ENCODE results near the gene RCHY1. TPM values are rescaled to one million over a fixed set of nuclear protein-coding genes. Genes with fewer than 3 reads are reported as not detected.
"Not testable (repeated sequence)": the region's sequence is repeated elsewhere in the genome, so short reads cannot be mapped to it uniquely, and the experiment has no call there.

Gene RCHY1
- total RNA-seq, 1 experiment from 2014 or later = 38.3 TPM

- BruUV-seq (replicated peaks); H3K4me3 Mint-ChIP-seq (ENCODE audit: unreplicated experiment); H3K27ac Mint-ChIP-seq (ENCODE audit: low read depth, unreplicated experiment); H3K4me1 Mint-ChIP-seq (ENCODE audit: insufficient read depth, unreplicated experiment); DNase-seq (ENCODE audit: unreplicated experiment); H3K27me3 Mint-ChIP-seq (ENCODE audit: insufficient read depth, unreplicated experiment); intact Hi-C loops (cut with micrococcal nuclease): not testable (repeated sequence)
- POLR2A ChIA-PET = interaction anchor here (0.9 to 2.0 kb wide), 3 partner anchors 11 to 195 kb away, joined by 3 to 10 read pairs (median 4); partner anchors contain the start of genes RCHY1 and THAP6
- Mint-ChIP-seq H3K36me3 (ENCODE audit: insufficient read depth, unreplicated experiment) (peaks cover 52% of the 10 kb centered on the region), H3K9me3 (ENCODE audit: unreplicated experiment) (peaks cover 15% of the 10 kb centered on the region)
- CTCF ChIA-PET = interaction anchor here (0.7 kb wide), 1 partner anchor 601 kb away, joined by 3 read pairs; no protein-coding TSS in a partner anchor
These were observed 17.4 kb upstream of the RCHY1 start for GRCh38 chr4:75531536-75532143.

- BruUV-seq (replicated peaks) = no TSS peak
- peaks cover 15% of the 10 kb centered on the region for H3K9me3 Mint-ChIP-seq (ENCODE audit: unreplicated experiment)
- no peaks in the 10 kb centered on the region for H3K27me3 Mint-ChIP-seq (ENCODE audit: insufficient read depth, unreplicated experiment)
- ChIA-PET POLR2A (interaction anchor here (1.2 to 2.0 kb wide), 2 partner anchors 16 to 196 kb away, joined by 3 to 10 read pairs; partner anchors contain the start of genes RCHY1 and THAP6), CTCF (interaction anchor here (0.6 to 0.7 kb wide), 2 partner anchors 600 to 735 kb away, joined by 3 read pairs; no protein-coding TSS in a partner anchor)
- H3K4me3 Mint-ChIP-seq (ENCODE audit: unreplicated experiment) = no peak overlapping the region
- H3K4me1 Mint-ChIP-seq (ENCODE audit: insufficient read depth, unreplicated experiment) = no peaks in the 10 kb centered on the region
- peaks cover 54% of the 10 kb centered on the region for H3K36me3 Mint-ChIP-seq (ENCODE audit: insufficient read depth, unreplicated experiment)
- no peak for DNase-seq (ENCODE audit: unreplicated experiment)
- no peak for TF ChIP-seq CTCF (IDR thresholded peaks at IDR 0.05; ENCODE audit: unreplicated experiment)
- intact Hi-C loops (cut with micrococcal nuclease) = no loop called here
- H3K27ac Mint-ChIP-seq (ENCODE audit: low read depth, unreplicated experiment) = no peak overlapping the region
These were observed 16.5 kb upstream of the RCHY1 start for GRCh38 chr4:75530556-75531322.

GRCh38 chr4:75527482-75527881 lies 13.3 kb upstream of the RCHY1 start:
- Mint-ChIP-seq H3K9me3 (ENCODE audit: unreplicated experiment) (peaks cover 8% of the 10 kb centered on the region), H3K4me1 (ENCODE audit: insufficient read depth, unreplicated experiment) (no peaks in the 10 kb centered on the region), H3K4me3 (ENCODE audit: unreplicated experiment) (no peak overlapping the region), H3K36me3 (ENCODE audit: insufficient read depth, unreplicated experiment) (peaks cover 72% of the 10 kb centered on the region), H3K27ac (ENCODE audit: low read depth, unreplicated experiment) (no peak overlapping the region), H3K27me3 (ENCODE audit: insufficient read depth, unreplicated experiment) (no peaks in the 10 kb centered on the region)
- no peak for DNase-seq (ENCODE audit: unreplicated experiment)
- intact Hi-C loops (cut with micrococcal nuclease) = no loop called here
- BruUV-seq (replicated peaks) = no TSS peak
- POLR2A ChIA-PET = interaction anchor here (0.6 to 3.9 kb wide), 4 partner anchors 13 to 654 kb away, joined by 3 to 35 read pairs (median 4); partner anchors contain the start of genes RCHY1 and THAP6
- no peak for TF ChIP-seq CTCF (IDR thresholded peaks at IDR 0.05; ENCODE audit: unreplicated experiment)
- CTCF ChIA-PET = interaction anchor here (0.6 to 1.4 kb wide), 3 partner anchors 13 to 595 kb away, joined by 3 to 4 read pairs (median 3); partner anchors contain the start of gene PARM1

GRCh38 chr4:75525910-75526309 lies 11.7 kb upstream of the RCHY1 start:
- no peak for TF ChIP-seq CTCF (IDR thresholded peaks at IDR 0.05; ENCODE audit: unreplicated experiment)
- no peak for DNase-seq (ENCODE audit: unreplicated experiment)
- Mint-ChIP-seq H3K36me3 (ENCODE audit: insufficient read depth, unreplicated experiment) (peaks cover 66% of the 10 kb centered on the region), H3K4me1 (ENCODE audit: insufficient read depth, unreplicated experiment) (no peaks in the 10 kb centered on the region), H3K27me3 (ENCODE audit: insufficient read depth, unreplicated experiment) (no peaks in the 10 kb centered on the region), H3K9me3 (ENCODE audit: unreplicated experiment) (no peaks in the 10 kb centered on the region), H3K27ac (ENCODE audit: low read depth, unreplicated experiment) (no peak overlapping the region), H3K4me3 (ENCODE audit: unreplicated experiment) (no peak overlapping the region)
- intact Hi-C loops (cut with micrococcal nuclease) = no loop called here
- ChIA-PET POLR2A (interaction anchor here (0.7 to 3.9 kb wide), 2 partner anchors 12 to 42 kb away, joined by 3 to 35 read pairs; partner anchors contain the start of genes RCHY1 and THAP6), CTCF (interaction anchor here (0.8 kb wide), 1 partner anchor 11 kb away, joined by 3 read pairs; no protein-coding TSS in a partner anchor)
- BruUV-seq (replicated peaks) = no TSS peak
